Inferior parietal cortex (tissue), 1 donor: ENCODE results near the gene LRRIQ1.

Experiments used
- DNase-seq: peaks from one replicate; pipeline ENCODE4 v3.0.0-alpha.2; 2016; ENCODE audit errors: extremely low spot score

Gene LRRIQ1

DNA sequence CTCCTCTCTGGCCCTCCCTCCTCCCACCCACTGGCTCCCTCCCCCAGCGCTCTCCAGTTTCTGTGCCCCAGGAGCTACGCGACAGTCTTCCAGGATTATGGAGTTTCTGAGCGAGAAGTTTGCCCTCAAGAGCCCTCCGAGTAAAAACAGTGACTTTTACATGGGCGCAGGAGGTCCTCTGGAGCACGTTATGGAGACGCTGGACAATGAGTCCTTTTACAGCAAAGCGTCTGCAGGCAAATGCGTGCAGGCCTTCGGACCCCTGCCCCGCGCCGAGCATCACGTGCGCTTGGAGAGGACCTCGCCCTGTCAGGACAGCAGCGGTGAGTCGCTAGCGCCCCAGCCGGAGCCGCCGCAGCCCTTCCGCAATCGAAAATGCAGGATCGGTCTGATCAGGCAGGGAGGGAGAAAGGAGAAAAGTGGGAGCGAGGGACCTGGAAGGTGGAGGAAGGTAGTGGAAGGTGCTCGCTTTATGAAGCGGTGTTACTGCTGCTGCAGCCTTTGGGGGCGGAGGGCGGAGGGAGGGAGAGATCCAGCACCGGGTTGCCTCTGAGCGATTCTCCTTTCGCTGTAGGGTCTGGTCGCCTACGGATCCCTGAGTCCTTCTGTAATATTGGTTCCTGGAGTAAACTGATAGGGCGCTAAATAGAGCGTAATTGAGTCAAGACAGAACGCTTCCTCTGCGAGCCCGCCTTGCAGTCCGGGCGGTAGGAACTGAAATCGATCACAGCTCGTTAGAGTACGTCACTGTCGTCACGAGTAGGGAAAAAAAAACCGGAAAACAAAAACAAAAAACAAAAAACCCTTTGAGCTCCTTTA is 244.2 kb downstream of the LRRIQ1 start, which contains the start of gene ALX1:
Gene ALX1 (plus strand): TSS at position 56 of the 819 bp plus-strand sequence. CDS start 42 bp downstream, at position 98.
- no peak for DNase-seq

DNA sequence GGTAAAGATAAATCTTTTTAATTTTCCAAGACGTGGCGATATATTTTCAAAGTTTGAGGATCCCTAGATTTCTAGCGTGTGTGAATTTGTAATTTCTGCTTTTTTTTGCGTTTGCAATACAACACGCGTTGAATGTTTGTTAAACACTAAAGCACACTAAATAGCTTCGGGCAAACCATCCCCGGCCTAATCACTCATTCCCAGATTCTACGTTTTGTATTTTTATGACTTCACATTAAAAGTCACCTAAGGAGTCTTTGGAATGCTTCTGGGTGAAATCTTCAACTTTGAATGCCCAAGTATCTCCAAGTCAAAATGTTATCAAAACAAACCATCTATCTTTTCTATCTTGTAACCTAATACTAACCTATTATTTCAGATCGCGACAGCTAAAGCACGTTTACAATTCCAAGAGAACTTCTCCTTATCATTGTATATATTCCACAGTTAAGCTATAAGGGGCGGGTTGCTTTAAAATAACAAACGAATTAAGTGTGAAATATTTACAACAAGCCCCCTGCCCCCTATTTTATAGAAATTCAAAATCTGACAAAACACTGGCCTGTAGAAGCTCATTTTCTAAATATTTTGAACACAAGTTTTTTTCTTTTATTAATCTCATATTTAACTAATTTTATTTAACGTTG is 245.0 kb downstream of the LRRIQ1 start:
- no peak for DNase-seq

DNA sequence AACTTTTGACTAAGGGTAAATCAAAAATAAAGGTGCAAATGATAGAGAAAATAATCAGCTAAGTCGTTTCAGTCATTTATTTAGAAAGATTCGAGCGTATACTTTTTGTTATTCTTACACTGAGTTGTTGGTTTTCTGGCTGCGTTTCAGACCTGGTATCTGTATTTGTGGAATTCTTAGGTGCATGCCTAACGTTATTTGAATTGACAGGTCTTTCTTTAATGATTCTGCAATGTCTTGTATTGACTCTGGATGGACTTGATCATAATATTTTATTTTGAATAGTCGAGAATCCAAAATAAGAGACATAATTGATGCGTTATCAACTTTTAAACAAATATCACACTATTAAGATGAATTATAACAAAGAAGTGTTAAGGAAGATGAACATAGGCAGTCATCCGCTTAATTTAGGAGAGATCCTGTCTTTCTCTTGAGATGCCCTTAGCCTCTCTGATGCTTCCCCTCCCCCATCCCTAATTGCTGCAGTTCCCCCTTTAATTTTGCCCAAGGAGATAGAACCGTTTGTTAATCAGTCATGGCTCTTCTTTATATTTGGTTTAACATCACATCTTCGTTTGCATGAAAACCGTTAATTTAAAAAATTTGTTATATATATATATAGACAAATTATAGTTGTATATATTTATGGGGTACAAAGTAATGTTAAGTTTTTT is 245.6 kb downstream of the LRRIQ1 start:
- DNase-seq: no peak

DNA sequence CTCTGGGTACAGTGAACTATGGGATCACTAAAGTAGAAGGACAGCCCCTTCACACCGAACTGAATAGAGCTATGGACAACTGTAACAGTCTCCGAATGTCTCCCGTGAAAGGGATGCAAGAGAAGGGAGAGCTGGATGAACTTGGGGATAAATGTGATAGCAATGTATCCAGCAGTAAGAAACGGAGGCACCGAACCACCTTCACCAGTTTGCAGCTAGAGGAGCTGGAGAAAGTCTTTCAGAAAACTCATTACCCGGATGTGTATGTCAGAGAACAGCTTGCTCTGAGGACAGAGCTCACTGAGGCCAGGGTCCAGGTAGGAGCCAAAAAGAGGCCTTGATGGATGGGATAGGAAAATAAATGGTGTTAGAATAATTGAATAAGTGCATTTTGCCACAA is 247.4 kb downstream of the LRRIQ1 start:
- DNase-seq: no peak
